ENCODE data around the gene PSME2.

Gene PSME2

GRCh38 chr14:24178399-24179178 lies 32.2 kb upstream of the PSME2 start:
- Histone ChIP-seq H3K9me3 (ENCODE audit: insufficient read depth, low read depth, low read length) (no peaks in the 10 kb centered on the region), H3K36me3 (ENCODE audit: insufficient read depth, low read length) (peaks cover 79% of the 10 kb centered on the region), H3K4me1 (ENCODE audit: insufficient read depth, low read length) (no peaks in the 10 kb centered on the region), H3K27me3 (ENCODE audit: insufficient read depth, low read length) (no peaks in the 10 kb centered on the region), H3K4me3 (ENCODE audit: low read length) (no peak overlapping the region), H3K27ac (ENCODE audit: low read depth, low read length) (no peak overlapping the region), H3K9ac (ENCODE audit: low read depth, low read length) (no peak overlapping the region; the same call in 1 of the 2 replicates)
- 90% methylated on average over 12 of the region's 12 CpGs for WGBS

GRCh38 chr14:24177891-24178290 lies 31.5 kb upstream of the PSME2 start:
- no peak overlapping the region for H3K9ac ChIP-seq (ENCODE audit: low read depth, low read length)
- H3K9me3 ChIP-seq (ENCODE audit: insufficient read depth, low read depth, low read length) = no peaks in the 10 kb centered on the region
- no peak overlapping the region for H3K4me3 ChIP-seq (ENCODE audit: low read length)
- H3K4me1 ChIP-seq (ENCODE audit: insufficient read depth, low read length) = no peaks in the 10 kb centered on the region
- 91% methylated on average over 14 of the region's 14 CpGs for WGBS
- no peaks in the 10 kb centered on the region for H3K27me3 ChIP-seq (ENCODE audit: insufficient read depth, low read length)
- H3K27ac ChIP-seq (ENCODE audit: low read depth, low read length) = no peak overlapping the region
- peaks cover 72% of the 10 kb centered on the region for H3K36me3 ChIP-seq (ENCODE audit: insufficient read depth, low read length)

GRCh38 chr14:24177041-24177825 lies 30.8 kb upstream of the PSME2 start:
- Histone ChIP-seq H3K4me3 (ENCODE audit: low read length) (no peak overlapping the region), H3K9me3 (ENCODE audit: insufficient read depth, low read depth, low read length) (no peaks in the 10 kb centered on the region), H3K27me3 (ENCODE audit: insufficient read depth, low read length) (no peaks in the 10 kb centered on the region), H3K9ac (ENCODE audit: low read depth, low read length) (no peak overlapping the region), H3K4me1 (ENCODE audit: insufficient read depth, low read length) (no peaks in the 10 kb centered on the region), H3K36me3 (ENCODE audit: insufficient read depth, low read length) (peaks cover 66% of the 10 kb centered on the region), H3K27ac (ENCODE audit: low read depth, low read length) (no peak overlapping the region)
- 97% methylated on average over 11 of the region's 12 CpGs for WGBS

GRCh38 chr14:24176599-24176998 lies 30.2 kb upstream of the PSME2 start:
- WGBS = 95% methylated on average over 5 of the region's 5 CpGs
- Histone ChIP-seq H3K36me3 (ENCODE audit: insufficient read depth, low read length) (peaks cover 59% of the 10 kb centered on the region), H3K4me1 (ENCODE audit: insufficient read depth, low read length) (no peaks in the 10 kb centered on the region), H3K4me3 (ENCODE audit: low read length) (no peak overlapping the region), H3K9me3 (ENCODE audit: insufficient read depth, low read depth, low read length) (no peaks in the 10 kb centered on the region), H3K9ac (ENCODE audit: low read depth, low read length) (no peak overlapping the region), H3K27ac (ENCODE audit: low read depth, low read length) (no peak overlapping the region), H3K27me3 (ENCODE audit: insufficient read depth, low read length) (no peaks in the 10 kb centered on the region)

- Histone ChIP-seq H3K27me3 (ENCODE audit: insufficient read depth, low read length) (no peaks in the 10 kb centered on the region), H3K36me3 (ENCODE audit: insufficient read depth, low read length) (peaks cover 23% of the 10 kb centered on the region), H3K9me3 (ENCODE audit: insufficient read depth, low read depth, low read length) (no peaks in the 10 kb centered on the region), H3K27ac (ENCODE audit: low read depth, low read length) (no peak overlapping the region), H3K9ac (ENCODE audit: low read depth, low read length) (no peak overlapping the region), H3K4me3 (ENCODE audit: low read length) (peak overlapping the region; percentile 70), H3K4me1 (ENCODE audit: insufficient read depth, low read length) (no peaks in the 10 kb centered on the region)
- WGBS = 94% methylated on average over 20 of the region's 20 CpGs
Measured at GRCh38 chr14:24172871-24173281, 26.5 kb upstream of the PSME2 start.

GRCh38 chr14:24172261-24172860 lies 26.0 kb upstream of the PSME2 start:
- Histone ChIP-seq H3K9me3 (ENCODE audit: insufficient read depth, low read depth, low read length) (no peaks in the 10 kb centered on the region), H3K4me3 (ENCODE audit: low read length) (peak overlapping the region; percentile 70), H3K4me1 (ENCODE audit: insufficient read depth, low read length) (no peaks in the 10 kb centered on the region), H3K27me3 (ENCODE audit: insufficient read depth, low read length) (no peaks in the 10 kb centered on the region), H3K9ac (ENCODE audit: low read depth, low read length) (no peak overlapping the region; the same call in 1 of the 2 replicates), H3K36me3 (ENCODE audit: insufficient read depth, low read length) (peaks cover 18% of the 10 kb centered on the region), H3K27ac (ENCODE audit: low read depth, low read length) (no peak overlapping the region)
- 81% methylated on average over 30 of the region's 30 CpGs for WGBS

- Histone ChIP-seq H3K4me3 (ENCODE audit: low read length) (peak within 1 kb of the TSS; percentile 70), H3K4me1 (ENCODE audit: insufficient read depth, low read length) (no peaks in the 10 kb centered on the region), H3K36me3 (ENCODE audit: insufficient read depth, low read length) (peaks cover 13% of the 10 kb centered on the region), H3K27me3 (ENCODE audit: insufficient read depth, low read length) (no peaks in the 10 kb centered on the region), H3K9me3 (ENCODE audit: insufficient read depth, low read depth, low read length) (no peaks in the 10 kb centered on the region), H3K9ac (ENCODE audit: low read depth, low read length) (no peak within 1 kb of the TSS; the same call in 1 of the 2 replicates), H3K27ac (ENCODE audit: low read depth, low read length) (no peak within 1 kb of the TSS; the same call in 1 of the 2 replicates)
- WGBS = 12% methylated on average over 63 of the region's 63 CpGs
Measured at GRCh38 chr14:24171422-24172260, 25.2 kb upstream of the PSME2 start, which contains the start of gene REC8. Gene REC8, plus strand, starts transcription at chr14:24172080. Its CDS starts 473 bp downstream, at chr14:24172553.

GRCh38 chr14:24167469-24168114 lies 21.2 kb upstream of the PSME2 start:
- no peaks in the 10 kb centered on the region for H3K9me3 ChIP-seq (ENCODE audit: insufficient read depth, low read depth, low read length)
- no peaks in the 10 kb centered on the region for H3K27me3 ChIP-seq (ENCODE audit: insufficient read depth, low read length)
- peaks cover 35% of the 10 kb centered on the region for H3K36me3 ChIP-seq (ENCODE audit: insufficient read depth, low read length)
- 91% methylated on average over 3 of the region's 3 CpGs for WGBS
- no peaks in the 10 kb centered on the region for H3K4me1 ChIP-seq (ENCODE audit: insufficient read depth, low read length)
- H3K27ac ChIP-seq (ENCODE audit: low read depth, low read length) = no peak overlapping the region
- H3K9ac ChIP-seq (ENCODE audit: low read depth, low read length) = no peak overlapping the region
- no peak overlapping the region for H3K4me3 ChIP-seq (ENCODE audit: low read length)

- H3K27ac ChIP-seq (ENCODE audit: low read depth, low read length) = no peak overlapping the region
- peaks cover 3% of the 10 kb centered on the region; the same call in 1 of the 2 replicates for H3K4me1 ChIP-seq (ENCODE audit: insufficient read depth, low read length)
- H3K4me3 ChIP-seq (ENCODE audit: low read length) = no peak overlapping the region
- H3K36me3 ChIP-seq (ENCODE audit: insufficient read depth, low read length) = peaks cover 35% of the 10 kb centered on the region
- 93% methylated on average over 5 of the region's 5 CpGs for WGBS
- no peaks in the 10 kb centered on the region for H3K27me3 ChIP-seq (ENCODE audit: insufficient read depth, low read length)
- no peak overlapping the region for H3K9ac ChIP-seq (ENCODE audit: low read depth, low read length)
- H3K9me3 ChIP-seq (ENCODE audit: insufficient read depth, low read depth, low read length) = no peaks in the 10 kb centered on the region
Measured at GRCh38 chr14:24165785-24166184, 19.4 kb upstream of the PSME2 start.

GRCh38 chr14:24164518-24164991 lies 18.1 kb upstream of the PSME2 start:
- Histone ChIP-seq H3K9ac (ENCODE audit: low read depth, low read length) (no peak overlapping the region), H3K4me3 (ENCODE audit: low read length) (no peak overlapping the region), H3K36me3 (ENCODE audit: insufficient read depth, low read length) (peaks cover 48% of the 10 kb centered on the region), H3K9me3 (ENCODE audit: insufficient read depth, low read depth, low read length) (no peaks in the 10 kb centered on the region), H3K4me1 (ENCODE audit: insufficient read depth, low read length) (peaks cover 3% of the 10 kb centered on the region; the same call in 1 of the 2 replicates), H3K27ac (ENCODE audit: low read depth, low read length) (no peak overlapping the region), H3K27me3 (ENCODE audit: insufficient read depth, low read length) (no peaks in the 10 kb centered on the region)
- WGBS = 94% methylated on average over 14 of the region's 14 CpGs
